ENCODE data around the gene EPHA8.

Gene EPHA8

GRCh38 chr1:22569269-22569668, 6.0 kb downstream of the EPHA8 start:
- no peak for DNase-seq

- DNase-seq: no peak
Measured at GRCh38 chr1:22570140-22570909, 7.0 kb downstream of the EPHA8 start.

GRCh38 chr1:22572818-22573217, 9.5 kb downstream of the EPHA8 start:
- DNase-seq: no peak

GRCh38 chr1:22573237-22573636, 9.9 kb downstream of the EPHA8 start:
- no peak for DNase-seq

GRCh38 chr1:22575532-22576149, 12.4 kb downstream of the EPHA8 start:
- DNase-seq: no peak

GRCh38 chr1:22576150-22576544, 12.9 kb downstream of the EPHA8 start:
- DNase-seq: no peak

GRCh38 chr1:22576617-22577016, 13.3 kb downstream of the EPHA8 start:
- no peak for DNase-seq

GRCh38 chr1:22578732-22579361, 15.6 kb downstream of the EPHA8 start:
- DNase-seq: no peak

GRCh38 chr1:22579541-22580155, 16.4 kb downstream of the EPHA8 start:
- no peak for DNase-seq

GRCh38 chr1:22582661-22583635, 19.7 kb downstream of the EPHA8 start:
- no peak for DNase-seq

- DNase-seq: no peak
Measured at GRCh38 chr1:22584001-22584562, 20.8 kb downstream of the EPHA8 start.

GRCh38 chr1:22584970-22585369, 21.7 kb downstream of the EPHA8 start:
- no peak for DNase-seq

- no peak for DNase-seq
Measured at GRCh38 chr1:22585471-22585870, 22.2 kb downstream of the EPHA8 start.

- DNase-seq: no peak
Measured at GRCh38 chr1:22586356-22587130, 23.3 kb downstream of the EPHA8 start.

- DNase-seq: no peak
Measured at GRCh38 chr1:22587247-22587646, 24.0 kb downstream of the EPHA8 start.

GRCh38 chr1:22588899-22589422, 25.7 kb downstream of the EPHA8 start:
- DNase-seq: no peak

- no peak for DNase-seq
Measured at GRCh38 chr1:22591576-22591975, 28.3 kb downstream of the EPHA8 start.

GRCh38 chr1:22592051-22592450, 28.8 kb downstream of the EPHA8 start:
- no peak for DNase-seq

GRCh38 chr1:22592919-22593790, 29.9 kb downstream of the EPHA8 start:
- no peak for DNase-seq

- no peak for DNase-seq
Measured at GRCh38 chr1:22594396-22594795, 31.1 kb downstream of the EPHA8 start.

Measured in stimulated activated CD4-positive, alpha-beta T cell treated with anti-CD3 and anti-CD28 coated beads, Interleukin-15, amount 100 ng/mL, for 24 hours (primary cell).